ENCODE measurements around the gene HBA1.
"Not testable (repeated sequence)": the region's sequence is repeated elsewhere in the genome, so short reads cannot be mapped to it uniquely, and the experiment has no call there.

Gene HBA1

DNA sequence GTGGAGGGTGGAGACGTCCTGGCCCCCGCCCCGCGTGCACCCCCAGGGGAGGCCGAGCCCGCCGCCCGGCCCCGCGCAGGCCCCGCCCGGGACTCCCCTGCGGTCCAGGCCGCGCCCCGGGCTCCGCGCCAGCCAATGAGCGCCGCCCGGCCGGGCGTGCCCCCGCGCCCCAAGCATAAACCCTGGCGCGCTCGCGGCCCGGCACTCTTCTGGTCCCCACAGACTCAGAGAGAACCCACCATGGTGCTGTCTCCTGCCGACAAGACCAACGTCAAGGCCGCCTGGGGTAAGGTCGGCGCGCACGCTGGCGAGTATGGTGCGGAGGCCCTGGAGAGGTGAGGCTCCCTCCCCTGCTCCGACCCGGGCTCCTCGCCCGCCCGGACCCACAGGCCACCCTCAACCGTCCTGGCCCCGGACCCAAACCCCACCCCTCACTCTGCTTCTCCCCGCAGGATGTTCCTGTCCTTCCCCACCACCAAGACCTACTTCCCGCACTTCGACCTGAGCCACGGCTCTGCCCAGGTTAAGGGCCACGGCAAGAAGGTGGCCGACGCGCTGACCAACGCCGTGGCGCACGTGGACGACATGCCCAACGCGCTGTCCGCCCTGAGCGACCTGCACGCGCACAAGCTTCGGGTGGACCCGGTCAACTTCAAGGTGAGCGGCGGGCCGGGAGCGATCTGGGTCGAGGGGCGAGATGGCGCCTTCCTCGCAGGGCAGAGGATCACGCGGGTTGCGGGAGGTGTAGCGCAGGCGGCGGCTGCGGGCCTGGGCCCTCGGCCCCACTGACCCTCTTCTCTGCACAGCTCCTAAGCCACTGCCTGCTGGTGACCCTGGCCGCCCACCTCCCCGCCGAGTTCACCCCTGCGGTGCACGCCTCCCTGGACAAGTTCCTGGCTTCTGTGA, at the start of gene HBA1:
Gene HBA1 (plus strand): TSS at position 204 of the 906 bp plus-strand sequence. CDS start 37 bp downstream, at position 241.
- DNase-seq (ENCODE audit: low read depth in 2 of 2): not testable (repeated sequence)

DNA sequence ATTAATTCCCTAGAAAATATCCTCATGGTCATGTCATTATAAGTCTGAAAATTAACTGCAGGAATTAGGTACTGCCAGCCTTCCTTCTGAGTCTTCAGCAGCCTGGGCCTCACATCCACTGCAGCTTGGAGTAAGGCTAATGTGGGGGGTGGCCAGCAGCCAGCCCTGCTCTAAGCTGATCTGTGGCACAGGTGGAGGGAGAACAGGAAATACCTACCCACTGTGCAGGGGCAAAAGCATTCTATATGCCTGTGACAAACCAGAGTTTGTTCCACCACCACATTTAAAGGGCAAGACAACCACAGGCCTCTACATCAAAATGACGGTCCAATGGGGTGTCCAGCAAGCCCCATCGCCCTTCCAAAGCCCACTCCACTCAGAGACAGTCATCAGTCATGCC, 47.4 kb upstream of the HBA1 start:
- no peak for DNase-seq (ENCODE audit: low read depth in 2 of 2)

DNA sequence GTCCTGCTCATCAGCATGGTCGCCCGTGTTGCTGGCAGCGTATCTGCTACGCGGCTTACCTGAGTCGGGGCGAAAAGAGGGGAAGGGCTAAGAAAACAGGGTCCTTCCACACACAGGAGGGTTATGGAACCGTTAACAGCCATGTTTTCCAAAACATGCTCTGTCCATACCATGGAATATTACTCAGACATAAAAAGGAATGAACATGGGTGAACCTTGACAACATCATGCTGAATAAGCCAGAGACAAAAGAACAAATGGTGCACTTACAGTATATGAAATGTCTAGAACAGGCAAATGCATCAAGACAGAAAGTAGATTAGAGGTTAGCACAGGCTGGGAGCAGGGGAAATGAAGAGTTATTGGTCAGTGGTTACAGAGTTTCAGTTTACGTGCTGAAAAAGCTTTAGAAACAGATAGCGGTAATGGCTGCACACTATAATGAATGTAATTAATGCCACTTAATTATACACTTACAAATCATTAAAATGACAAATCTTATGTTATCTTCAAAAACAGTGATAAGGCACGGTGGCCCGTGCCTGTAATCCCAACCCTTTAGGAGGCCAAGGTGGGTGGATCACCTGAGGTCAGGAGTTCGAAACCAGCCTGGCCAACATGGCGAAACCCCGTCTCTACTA, 45.8 kb upstream of the HBA1 start:
- DNase-seq (ENCODE audit: low read depth in 2 of 2): no peak

DNA sequence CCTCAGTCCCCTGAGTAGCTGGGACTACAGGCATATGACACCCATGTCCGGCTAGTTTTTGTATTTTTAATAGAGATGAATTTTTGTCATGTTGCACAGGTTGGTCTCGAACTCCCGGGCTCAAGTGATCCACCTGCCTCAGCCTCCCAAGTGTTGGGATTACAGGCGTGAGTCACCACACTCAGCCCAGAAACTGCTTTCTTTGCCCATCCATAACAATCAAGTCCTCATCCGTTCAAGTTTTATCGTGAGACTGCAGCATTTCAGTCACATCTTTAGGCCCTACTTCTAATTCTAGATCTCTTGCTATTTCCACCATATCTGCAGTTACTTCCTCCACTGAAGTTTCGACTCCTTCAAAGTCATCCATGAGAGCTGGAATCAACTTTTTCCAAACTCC, 44.4 kb upstream of the HBA1 start:
- DNase-seq (ENCODE audit: low read depth in 2 of 2): no peak

DNA sequence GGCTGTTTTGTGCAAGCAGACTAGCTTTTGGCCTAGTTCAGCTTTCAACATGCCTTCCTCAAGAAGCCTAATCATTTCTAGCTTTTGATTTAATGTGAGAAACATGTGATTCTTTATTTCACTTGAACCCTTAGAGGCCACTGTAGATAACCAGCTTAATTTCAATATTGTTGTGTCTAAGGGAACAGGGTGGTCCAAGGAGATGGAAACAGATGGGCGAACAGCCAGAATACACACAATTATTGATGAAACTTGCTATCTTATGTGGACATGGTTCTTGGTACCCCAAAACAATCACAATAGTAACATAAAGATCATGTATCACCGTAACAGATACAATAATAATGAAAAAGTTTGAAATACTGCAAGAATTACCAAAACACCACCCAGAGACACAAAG, 42.8 kb upstream of the HBA1 start:
- no peak for DNase-seq (ENCODE audit: low read depth in 2 of 2)

DNA sequence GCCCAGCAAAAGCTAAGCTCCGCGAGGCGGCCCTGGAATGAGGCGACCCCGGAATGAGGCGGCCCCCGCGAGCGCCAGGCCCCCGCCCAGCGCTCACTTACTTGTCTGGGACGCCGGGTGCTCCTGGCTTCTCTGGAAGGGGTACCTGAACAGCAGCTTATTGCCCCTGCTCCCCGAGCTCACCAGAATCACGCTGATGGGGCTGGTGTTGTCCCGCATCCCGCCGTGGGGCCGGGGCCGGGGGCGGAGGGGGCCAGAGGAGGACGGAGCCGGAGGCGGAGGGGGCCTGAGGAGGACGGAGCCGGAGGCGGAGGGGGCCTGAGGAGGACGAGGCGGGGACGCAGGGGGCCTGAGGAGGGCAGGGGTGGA, 38.4 kb upstream of the HBA1 start:
- DNase-seq (ENCODE audit: low read depth in 2 of 2): no peak

DNA sequence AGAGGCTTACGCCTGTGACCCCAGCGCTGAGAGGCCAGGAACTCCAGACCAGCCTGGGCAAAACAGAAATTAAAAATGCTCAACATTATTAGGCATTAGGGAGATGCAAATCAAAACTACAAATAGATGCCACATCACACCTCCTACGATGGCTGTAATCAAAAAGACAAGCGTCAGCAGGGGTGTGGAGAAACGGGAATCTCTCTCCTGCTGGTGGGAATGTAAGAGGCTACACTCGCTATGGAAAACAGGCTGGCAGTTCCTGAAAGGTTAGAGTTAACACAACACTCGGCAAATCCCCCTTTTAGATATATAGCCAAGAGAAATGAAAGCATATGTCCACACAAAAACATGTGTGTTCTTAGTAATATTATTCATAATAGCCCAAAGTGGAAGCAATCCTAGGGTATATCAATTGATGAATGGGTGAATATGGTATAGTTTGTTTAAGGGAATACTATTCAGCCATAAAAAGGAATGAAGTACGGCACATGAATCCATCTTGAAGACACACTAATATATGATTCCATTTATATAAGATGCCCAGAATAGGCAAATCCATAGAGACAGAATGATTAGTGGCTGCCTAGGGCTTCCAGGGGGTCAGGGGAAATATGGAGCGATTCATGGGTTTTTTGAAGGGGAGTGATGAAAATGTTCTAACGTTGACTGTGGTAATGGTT, 36.2 kb upstream of the HBA1 start:
- DNase-seq (ENCODE audit: low read depth in 2 of 2): no peak

DNA sequence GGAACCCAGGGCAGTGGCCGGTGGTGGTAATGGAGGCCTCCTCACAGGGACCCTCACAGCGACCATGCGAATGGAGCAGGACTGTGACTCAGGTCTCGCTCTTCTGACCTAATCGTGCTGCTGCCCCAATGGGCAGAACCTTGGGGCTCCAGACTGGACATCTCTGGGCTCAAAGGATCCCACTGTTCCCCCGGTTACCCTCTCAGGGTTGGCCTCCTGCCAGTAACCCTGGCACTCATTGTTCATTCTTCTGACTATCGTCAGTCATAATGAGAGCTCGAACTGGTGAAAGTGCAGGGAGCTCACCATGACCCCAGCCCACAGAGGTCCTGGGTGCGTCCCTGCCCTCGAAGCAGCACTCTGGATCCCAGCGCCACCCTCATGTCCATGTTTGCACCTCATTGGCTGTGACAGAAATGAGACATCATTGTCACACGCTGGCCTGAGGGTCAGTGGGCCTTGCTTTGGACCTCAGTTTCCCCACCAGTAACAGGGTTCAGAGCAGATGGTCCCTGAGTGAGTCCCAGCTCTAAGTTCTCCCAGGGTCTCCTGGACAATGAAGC, 34.0 kb upstream of the HBA1 start:
- DNase-seq (ENCODE audit: low read depth in 2 of 2): no peak

DNA sequence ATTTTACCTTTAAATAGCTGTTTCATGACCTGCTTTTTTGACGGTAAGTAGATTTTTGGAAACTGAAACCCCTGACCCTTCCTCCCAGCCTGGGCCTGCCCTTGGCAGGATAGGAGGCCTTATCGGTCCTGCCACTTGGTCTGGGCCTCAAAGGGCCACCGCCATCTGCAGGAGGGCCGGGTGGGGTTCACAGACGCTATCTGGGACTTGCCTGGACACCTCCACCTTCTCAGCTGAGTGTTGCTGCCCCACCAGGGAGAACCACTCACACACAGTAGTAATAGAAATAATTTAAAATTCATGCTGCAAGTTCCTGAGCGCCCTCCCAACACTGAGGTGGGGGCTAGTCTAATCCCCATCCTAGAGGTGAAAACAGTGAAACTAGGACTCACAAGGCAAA, 33.4 kb upstream of the HBA1 start:
- DNase-seq (ENCODE audit: low read depth in 2 of 2): no peak

DNA sequence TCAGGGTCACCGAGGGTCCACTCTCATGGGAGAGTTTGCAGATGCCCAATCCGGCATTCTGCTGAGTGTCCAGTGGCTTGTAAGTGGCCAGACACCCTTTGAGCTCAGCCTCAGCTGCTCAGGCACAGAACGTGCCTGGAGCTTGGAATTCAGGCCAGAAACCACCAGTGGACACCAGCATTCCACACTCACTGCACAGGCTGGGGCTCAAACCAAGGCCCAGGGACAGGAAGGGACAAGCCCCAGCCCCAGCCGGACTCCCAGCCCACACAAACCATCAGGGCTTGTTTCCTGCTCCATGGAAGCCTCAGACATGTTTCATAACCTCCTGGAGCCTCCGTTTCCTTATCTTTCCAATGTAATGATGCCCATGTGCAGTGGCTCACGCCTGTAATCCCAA, 33.0 kb upstream of the HBA1 start:
- no peak for DNase-seq (ENCODE audit: low read depth in 2 of 2)

DNA sequence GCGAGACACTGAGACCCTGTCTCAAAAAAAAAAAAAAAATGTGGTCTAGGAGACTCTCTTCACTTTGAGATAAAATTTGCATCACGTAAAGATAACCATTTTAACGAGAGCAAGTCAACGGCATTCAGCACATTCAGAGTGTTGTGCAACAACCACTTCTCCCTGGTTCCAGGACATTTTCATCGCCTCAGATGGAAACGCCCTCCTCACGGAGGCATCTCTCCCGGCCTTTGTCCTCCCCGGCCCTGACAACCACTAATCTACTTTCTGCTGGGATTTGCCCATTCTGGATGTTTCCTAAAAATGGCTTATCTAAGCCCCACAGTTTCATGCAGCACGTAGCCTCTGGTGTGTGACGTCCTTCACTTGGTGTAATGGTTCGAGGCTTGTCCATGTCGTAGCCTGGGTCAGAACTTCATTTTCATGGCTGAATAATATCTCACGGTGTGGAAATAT, 31.7 kb upstream of the HBA1 start:
- no peak for DNase-seq (ENCODE audit: low read depth in 2 of 2)

DNA sequence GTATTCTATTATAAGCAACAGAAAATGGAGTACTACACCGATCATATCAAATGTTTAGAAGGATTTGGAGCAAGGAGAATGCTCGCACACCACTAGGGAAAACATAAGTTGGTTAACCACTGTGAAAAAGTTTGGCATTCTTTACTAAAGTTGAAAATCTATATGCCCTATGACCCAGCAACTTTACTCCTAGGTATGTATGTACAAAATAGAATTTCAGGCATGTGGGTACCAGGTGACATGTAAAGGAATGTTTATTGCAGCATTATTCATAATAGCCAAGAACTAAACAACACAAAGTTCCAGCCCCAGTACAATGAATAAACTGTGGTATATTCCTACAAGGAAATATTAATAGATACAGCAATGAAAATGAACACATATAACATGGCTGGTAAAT, 29.8 kb upstream of the HBA1 start:
- DNase-seq (ENCODE audit: low read depth in 2 of 2): no peak

DNA sequence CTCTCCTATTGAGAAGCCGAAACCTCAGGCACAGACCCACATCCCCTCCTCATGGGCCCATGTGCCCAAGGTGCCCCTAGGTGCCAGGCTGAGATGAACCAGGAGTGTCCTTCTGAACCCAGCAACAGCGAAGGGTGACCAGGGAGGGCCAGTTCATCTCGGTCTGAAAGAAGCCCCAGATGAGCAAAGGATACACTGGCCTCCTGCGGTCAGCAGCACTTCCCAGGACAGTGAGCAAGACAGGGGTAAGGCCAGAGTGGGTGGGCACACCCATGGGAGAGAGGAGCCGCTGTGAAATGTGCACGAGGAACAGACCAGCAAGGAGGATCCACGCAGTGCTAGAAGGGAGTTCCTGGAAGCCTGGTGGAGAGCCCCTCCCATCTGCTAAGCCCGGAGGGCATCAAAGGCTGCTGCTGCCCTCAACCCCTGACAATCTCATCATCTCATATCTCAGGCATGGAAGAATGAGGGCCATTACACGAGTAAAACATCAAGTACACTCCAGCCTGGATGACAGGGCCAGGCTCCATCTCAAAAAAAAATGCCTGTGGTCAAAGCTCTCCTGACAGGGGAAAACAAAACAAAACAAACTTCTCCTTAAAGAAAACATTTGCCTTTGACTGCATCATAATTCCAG, 27.3 kb upstream of the HBA1 start:
- DNase-seq (ENCODE audit: low read depth in 2 of 2): no peak

DNA sequence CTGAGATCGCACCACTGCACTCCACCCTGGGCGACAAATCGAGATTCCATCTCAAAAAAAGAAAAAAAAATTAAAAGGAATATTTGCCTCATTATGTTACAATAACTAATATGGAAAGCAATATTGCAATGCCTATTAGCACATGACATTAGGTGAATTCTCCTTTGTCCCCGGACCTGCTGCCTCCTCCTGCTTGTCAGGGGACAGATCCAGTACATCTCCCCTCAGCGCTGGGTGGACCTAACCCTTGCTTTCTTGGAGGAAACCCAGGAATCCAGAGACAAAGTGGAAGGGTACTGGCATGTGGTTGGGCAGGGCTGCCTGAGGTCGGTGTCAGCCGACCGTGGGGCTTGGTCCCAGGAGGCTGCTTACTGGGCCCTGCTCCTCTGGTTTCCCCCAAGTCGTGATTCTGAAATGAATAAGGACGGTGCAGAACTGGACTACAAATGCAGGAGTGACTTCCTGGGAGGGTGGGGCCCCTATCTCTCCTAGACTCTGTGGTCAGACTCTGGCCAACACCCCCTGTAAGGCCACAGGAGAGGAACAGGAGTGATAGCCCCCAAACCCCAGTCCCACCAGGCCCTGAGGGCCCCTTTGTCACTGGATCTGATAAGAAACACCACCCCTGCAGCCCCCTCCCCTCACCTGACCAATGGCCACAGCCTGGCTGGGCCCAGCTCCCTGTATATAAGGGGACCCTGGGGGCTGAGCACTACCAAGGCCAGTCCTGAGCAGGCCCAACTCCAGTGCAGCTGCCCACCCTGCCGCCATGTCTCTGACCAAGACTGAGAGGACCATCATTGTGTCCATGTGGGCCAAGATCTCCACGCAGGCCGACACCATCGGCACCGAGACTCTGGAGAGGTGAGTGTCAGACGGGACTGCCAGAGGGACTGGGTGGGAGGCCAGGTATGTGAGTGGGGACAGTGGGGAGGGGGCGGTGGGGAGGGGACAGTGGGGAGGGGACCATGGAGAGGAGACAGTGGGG, 24.0 kb upstream of the HBA1 start, which contains the start of gene HBZ:
Gene HBZ (plus strand): TSS at position 504 of the 988 bp plus-strand sequence. CDS start 266 bp downstream, at position 770.
- no peak for DNase-seq (ENCODE audit: low read depth in 2 of 2)

DNA sequence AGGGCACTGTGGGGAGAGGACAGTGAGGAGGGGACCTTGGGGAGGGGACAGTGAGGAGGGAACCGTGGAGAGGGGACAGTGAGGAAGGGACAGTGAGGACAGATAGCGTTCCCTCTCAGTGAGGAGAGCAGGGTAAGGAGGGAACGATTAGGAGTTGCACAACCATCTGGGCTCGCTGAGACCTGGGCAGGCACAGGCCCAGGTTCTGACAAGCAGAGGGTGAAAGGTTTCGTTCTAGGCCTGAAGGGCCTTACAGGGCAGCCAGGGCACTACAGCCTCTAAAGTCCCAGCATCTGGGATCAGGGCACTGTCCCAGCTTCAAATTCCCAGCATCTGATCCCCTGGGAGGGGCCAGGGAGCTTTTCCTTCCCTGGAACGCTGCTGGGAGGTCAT, 23.4 kb upstream of the HBA1 start:
- not testable (repeated sequence) for DNase-seq (ENCODE audit: low read depth in 2 of 2)

DNA sequence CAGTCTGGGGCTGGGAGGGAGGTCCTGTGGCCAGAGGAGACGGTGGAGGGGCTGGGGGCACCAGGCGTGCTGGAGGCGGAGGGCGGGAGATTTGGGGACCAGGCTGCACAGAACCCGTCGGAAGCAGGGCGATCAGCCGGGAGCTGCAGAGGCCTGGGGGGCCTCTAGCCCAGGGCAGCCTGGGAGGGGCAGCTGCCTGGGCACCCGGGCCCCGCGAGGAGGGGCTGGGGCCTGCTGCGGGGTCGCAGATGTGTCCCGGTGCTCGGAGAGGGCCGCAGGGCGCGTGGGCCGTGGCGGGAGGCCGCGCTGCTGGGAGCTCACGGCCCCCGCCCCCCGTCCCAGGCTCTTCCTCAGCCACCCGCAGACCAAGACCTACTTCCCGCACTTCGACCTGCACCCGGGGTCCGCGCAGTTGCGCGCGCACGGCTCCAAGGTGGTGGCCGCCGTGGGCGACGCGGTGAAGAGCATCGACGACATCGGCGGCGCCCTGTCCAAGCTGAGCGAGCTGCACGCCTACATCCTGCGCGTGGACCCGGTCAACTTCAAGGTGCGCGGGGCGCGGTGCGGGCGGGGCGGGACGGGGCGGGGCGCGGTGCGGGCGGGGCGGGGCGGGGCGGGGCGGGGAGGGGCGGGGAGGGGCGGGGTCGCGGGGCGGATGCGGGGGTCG, 22.8 kb upstream of the HBA1 start:
- DNase-seq (ENCODE audit: low read depth in 2 of 2): not testable (repeated sequence)

DNA sequence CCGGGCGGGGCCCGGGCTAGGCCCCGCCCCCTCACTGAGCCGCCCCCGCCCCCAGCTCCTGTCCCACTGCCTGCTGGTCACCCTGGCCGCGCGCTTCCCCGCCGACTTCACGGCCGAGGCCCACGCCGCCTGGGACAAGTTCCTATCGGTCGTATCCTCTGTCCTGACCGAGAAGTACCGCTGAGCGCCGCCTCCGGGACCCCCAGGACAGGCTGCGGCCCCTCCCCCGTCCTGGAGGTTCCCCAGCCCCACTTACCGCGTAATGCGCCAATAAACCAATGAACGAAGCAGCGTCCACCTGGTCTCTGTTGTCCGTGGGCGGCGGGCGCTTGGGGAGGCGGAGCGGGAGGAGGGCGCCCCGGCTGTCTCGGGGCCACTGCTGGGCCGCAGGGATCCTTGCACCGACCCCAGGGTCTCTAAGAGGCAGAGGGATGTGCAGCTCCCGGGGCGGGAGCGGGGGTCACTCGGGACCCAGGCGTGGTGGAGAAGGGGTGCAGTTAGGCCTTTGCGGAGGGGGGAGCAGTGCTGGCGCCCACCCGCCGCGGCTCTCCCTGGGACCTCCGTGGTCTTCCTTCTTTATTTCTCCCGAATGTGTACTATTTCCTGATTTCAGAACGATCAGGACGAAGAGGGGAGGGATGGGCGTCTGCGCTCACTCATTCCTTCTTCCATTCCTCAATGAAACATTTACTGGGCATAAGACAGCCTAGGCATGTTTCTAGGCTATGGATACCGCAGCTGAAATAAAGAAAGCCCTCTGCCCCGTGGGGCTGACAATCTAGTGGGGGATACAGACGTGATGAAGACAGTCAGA, 22.1 kb upstream of the HBA1 start:
- DNase-seq (ENCODE audit: low read depth in 2 of 2): no peak

DNA sequence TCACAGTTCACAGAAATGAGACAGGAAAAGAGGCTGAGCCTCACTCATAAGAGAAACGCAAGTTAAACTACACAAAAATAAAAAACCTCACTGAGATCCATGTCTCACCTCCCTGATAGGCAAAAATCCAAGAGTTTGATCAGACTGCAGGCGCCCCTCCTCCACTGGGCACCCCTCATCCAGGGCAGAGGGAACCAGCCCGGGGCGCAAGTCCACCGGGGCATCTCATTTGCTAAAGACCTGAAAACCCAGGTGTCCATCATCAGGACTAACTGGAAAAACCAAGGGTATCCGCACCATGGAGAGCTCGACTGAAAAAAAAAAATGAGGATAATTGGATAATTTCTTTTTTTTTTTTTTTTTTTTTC, 21.5 kb upstream of the HBA1 start:
- no peak for DNase-seq (ENCODE audit: low read depth in 2 of 2)
